ENCODE results near the gene EEF1G.

DNA sequence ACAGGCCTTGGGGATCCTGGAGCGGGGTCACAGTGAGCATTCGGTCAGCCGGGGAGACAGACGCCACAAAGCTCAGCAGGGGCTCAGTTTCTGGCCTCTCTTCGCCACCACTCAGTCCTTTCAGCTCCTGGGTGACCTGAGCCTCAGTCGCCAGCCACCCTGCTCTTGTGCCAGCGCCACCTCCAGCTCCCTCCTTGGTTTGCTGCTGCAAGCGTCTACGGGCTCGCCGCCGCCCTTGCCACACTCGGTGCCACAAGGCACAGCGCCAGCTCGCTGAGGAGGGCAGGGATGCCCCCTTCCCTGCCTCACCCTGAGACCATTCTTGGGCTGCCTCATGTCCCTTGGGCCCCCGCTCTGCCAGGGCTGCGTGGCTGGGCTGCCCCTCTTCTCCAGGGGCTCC is 1.5 kb upstream of the EEF1G start:
- TF ChIP-seq CTCF (IDR thresholded peaks at IDR 0.05): no peak
- no peak for TF ChIP-seq POLR2A (IDR thresholded peaks at IDR 0.05)

Measured in Peyer's patch (tissue), 4 donors.